ENCODE measurements around the gene MZB1. TPM values are rescaled to one million over a fixed set of nuclear protein-coding genes. Genes with fewer than 3 reads are reported as not detected.
"Not testable (repeated sequence)": the region's sequence is repeated elsewhere in the genome, so short reads cannot be mapped to it uniquely, and the experiment has no call there.

Gene MZB1
- total RNA-seq, 2 experiments from 2014 or later, result 19.0 to 19.9 TPM

- Mint-ChIP-seq H3K9me3 (ENCODE audit: insufficient read depth) (no peaks in the 10 kb centered on the region), H3K36me3 (ENCODE audit: low read depth) (peaks cover 4% of the 10 kb centered on the region), H3K4me3 (no peak overlapping the region), H3K4me1 (ENCODE audit: low read depth) (peaks cover 41% of the 10 kb centered on the region), H3K27me3 (ENCODE audit: low read depth) (no peaks in the 10 kb centered on the region), H3K27ac (no peak overlapping the region)
- no peak for DNase-seq
- ATAC-seq, result no peak
- CTCF ChIA-PET, result interaction anchor here (0.6 to 18.4 kb wide), 3 partner anchors 11 to 123 kb away, joined by 3 to 538 read pairs (median 23); no protein-coding TSS in a partner anchor
- POLR2A ChIA-PET, result interaction anchor here (0.6 kb wide), 1 partner anchor 116 kb away, joined by 4 read pairs; no protein-coding TSS in a partner anchor
Observed at GRCh38 chr5:139410121-139410992, 20.6 kb upstream of the MZB1 start.

- ATAC-seq; H3K9me3 Mint-ChIP-seq (ENCODE audit: insufficient read depth); H3K36me3 Mint-ChIP-seq (ENCODE audit: low read depth); H3K27ac Mint-ChIP-seq; H3K4me3 Mint-ChIP-seq; DNase-seq; POLR2A ChIA-PET; H3K27me3 Mint-ChIP-seq (ENCODE audit: low read depth): not testable (repeated sequence)
- H3K4me1 Mint-ChIP-seq (ENCODE audit: low read depth), result peaks cover 34% of the 10 kb centered on the region
- CTCF ChIA-PET, result interaction anchor here (3.4 to 18.4 kb wide), 2 partner anchors 12 to 108 kb away, joined by 23 to 538 read pairs; no protein-coding TSS in a partner anchor
Observed at GRCh38 chr5:139409116-139409515, 19.4 kb upstream of the MZB1 start.

GRCh38 chr5:139408191-139408590 is 18.5 kb upstream of the MZB1 start:
- ChIA-PET POLR2A (no interaction called here), CTCF (interaction anchor here (1.5 to 18.4 kb wide), 4 partner anchors 11 to 109 kb away, joined by 3 to 538 read pairs (median 13); partner anchors contain the start of gene PROB1)
- no peak for DNase-seq
- H3K27ac Mint-ChIP-seq, result no peak overlapping the region
- H3K4me1 Mint-ChIP-seq (ENCODE audit: low read depth), result peaks cover 31% of the 10 kb centered on the region
- no peaks in the 10 kb centered on the region for H3K9me3 Mint-ChIP-seq (ENCODE audit: insufficient read depth)
- no peaks in the 10 kb centered on the region for H3K27me3 Mint-ChIP-seq (ENCODE audit: low read depth)
- no peaks in the 10 kb centered on the region for H3K36me3 Mint-ChIP-seq (ENCODE audit: low read depth)
- no peak for ATAC-seq
- H3K4me3 Mint-ChIP-seq, result no peak overlapping the region

GRCh38 chr5:139407517-139407916 is 17.8 kb upstream of the MZB1 start:
- Mint-ChIP-seq H3K27ac (no peak overlapping the region), H3K4me3 (no peak overlapping the region), H3K27me3 (ENCODE audit: low read depth) (no peaks in the 10 kb centered on the region), H3K4me1 (ENCODE audit: low read depth) (peaks cover 30% of the 10 kb centered on the region), H3K36me3 (ENCODE audit: low read depth) (no peaks in the 10 kb centered on the region), H3K9me3 (ENCODE audit: insufficient read depth) (no peaks in the 10 kb centered on the region)
- ATAC-seq, result no peak
- POLR2A ChIA-PET, result interaction anchor here (1.5 kb wide), 1 partner anchor 114 kb away, joined by 4 read pairs; the partner anchor contains the start of gene MATR3
- no peak for DNase-seq
- CTCF ChIA-PET, result interaction anchor here (1.5 to 3.5 kb wide), 3 partner anchors 11 to 14 kb away, joined by 3 to 21 read pairs (median 5); partner anchors contain the start of gene PROB1

- POLR2A ChIA-PET, result interaction anchor here (1.5 to 2.4 kb wide), 2 partner anchors 9 to 114 kb away, joined by 4 to 9 read pairs; partner anchors contain the start of gene MATR3
- no peak for ATAC-seq
- H3K27me3 Mint-ChIP-seq (ENCODE audit: low read depth), result no peaks in the 10 kb centered on the region
- H3K4me3 Mint-ChIP-seq, result no peak overlapping the region
- CTCF ChIA-PET, result interaction anchor here (0.7 to 3.5 kb wide), 5 partner anchors 10 to 107 kb away, joined by 3 to 21 read pairs (median 5); partner anchors contain the start of gene PROB1
- no peaks in the 10 kb centered on the region for H3K9me3 Mint-ChIP-seq (ENCODE audit: insufficient read depth)
- H3K36me3 Mint-ChIP-seq (ENCODE audit: low read depth), result no peaks in the 10 kb centered on the region
- H3K4me1 Mint-ChIP-seq (ENCODE audit: low read depth), result peaks cover 29% of the 10 kb centered on the region
- no peak for DNase-seq
- no peak overlapping the region for H3K27ac Mint-ChIP-seq
Observed at GRCh38 chr5:139406963-139407362, 17.2 kb upstream of the MZB1 start.

GRCh38 chr5:139404484-139404840 is 14.7 kb upstream of the MZB1 start:
- ChIA-PET POLR2A (interaction anchor here (0.9 to 4.6 kb wide), 5 partner anchors 9 to 279 kb away, joined by 3 to 39 read pairs (median 5); partner anchors contain the start of genes MZB1, PAIP2 and PROB1), CTCF (interaction anchor here (1.1 to 4.2 kb wide), 6 partner anchors 11 to 63 kb away, joined by 3 to 17 read pairs (median 10); partner anchors contain the start of genes MZB1 and PAIP2)
- peak; percentile 3 for ATAC-seq
- Mint-ChIP-seq H3K36me3 (ENCODE audit: low read depth) (peaks cover 6% of the 10 kb centered on the region), H3K9me3 (ENCODE audit: insufficient read depth) (no peaks in the 10 kb centered on the region), H3K27me3 (ENCODE audit: low read depth) (no peaks in the 10 kb centered on the region), H3K4me3 (peak overlapping the region; percentile 94), H3K27ac (peak overlapping the region; percentile 100), H3K4me1 (ENCODE audit: low read depth) (peaks cover 34% of the 10 kb centered on the region)
- DNase-seq, result no peak

GRCh38 chr5:139403787-139404483 is 14.2 kb upstream of the MZB1 start, which contains the start of gene SPATA24:
Gene SPATA24 (minus strand): TSS chr5:139404089. CDS start chr5:139404060, 29 bp downstream.
- ATAC-seq (peak; percentile 93), DNase-seq (peak; percentile 99)
- POLR2A ChIA-PET, result interaction anchor here (0.9 to 4.6 kb wide), 6 partner anchors 8 to 280 kb away, joined by 3 to 39 read pairs (median 5); partner anchors contain the start of genes MZB1, PAIP2 and PROB1
- Mint-ChIP-seq H3K27me3 (ENCODE audit: low read depth) (no peaks in the 10 kb centered on the region), H3K4me3 (peak within 1 kb of the TSS; percentile 94), H3K4me1 (ENCODE audit: low read depth) (peaks cover 40% of the 10 kb centered on the region), H3K9me3 (ENCODE audit: insufficient read depth) (no peaks in the 10 kb centered on the region), H3K27ac (peak within 1 kb of the TSS; percentile 100), H3K36me3 (ENCODE audit: low read depth) (peaks cover 6% of the 10 kb centered on the region)
- CTCF ChIA-PET, result interaction anchor here (0.9 to 4.2 kb wide), 16 partner anchors 9 to 524 kb away, joined by 3 to 17 read pairs (median 4); partner anchors contain the start of genes MZB1, PAIP2 and PROB1

- no peaks in the 10 kb centered on the region for H3K9me3 Mint-ChIP-seq (ENCODE audit: insufficient read depth)
- H3K27ac Mint-ChIP-seq, result peak overlapping the region; percentile 100
- ATAC-seq, result no peak
- H3K4me1 Mint-ChIP-seq (ENCODE audit: low read depth), result peaks cover 40% of the 10 kb centered on the region
- H3K4me3 Mint-ChIP-seq, result peak overlapping the region; percentile 94
- POLR2A ChIA-PET, result interaction anchor here (1.0 to 4.6 kb wide), 3 partner anchors 8 to 162 kb away, joined by 4 to 39 read pairs (median 5); partner anchors contain the start of genes MZB1 and PROB1
- H3K27me3 Mint-ChIP-seq (ENCODE audit: low read depth), result no peaks in the 10 kb centered on the region
- CTCF ChIA-PET, result interaction anchor here (0.9 to 4.2 kb wide), 17 partner anchors 9 to 524 kb away, joined by 3 to 17 read pairs (median 3); partner anchors contain the start of genes MZB1, PAIP2 and PROB1
- peaks cover 6% of the 10 kb centered on the region for H3K36me3 Mint-ChIP-seq (ENCODE audit: low read depth)
- DNase-seq, result no peak
Observed at GRCh38 chr5:139403418-139403786, 13.7 kb upstream of the MZB1 start.

GRCh38 chr5:139402561-139403158 is 12.9 kb upstream of the MZB1 start:
- DNase-seq (no peak), ATAC-seq (no peak)
- POLR2A ChIA-PET, result interaction anchor here (0.6 to 4.6 kb wide), 2 partner anchors 11 to 172 kb away, joined by 3 to 39 read pairs; partner anchors contain the start of gene MZB1
- H3K27me3 Mint-ChIP-seq (ENCODE audit: low read depth), result no peaks in the 10 kb centered on the region
- peaks cover 41% of the 10 kb centered on the region for H3K4me1 Mint-ChIP-seq (ENCODE audit: low read depth)
- CTCF ChIA-PET, result interaction anchor here (0.7 to 4.2 kb wide), 17 partner anchors 8 to 172 kb away, joined by 3 to 17 read pairs (median 4); partner anchors contain the start of genes MZB1, PAIP2, PROB1 and STING1
- H3K9me3 Mint-ChIP-seq (ENCODE audit: insufficient read depth), result no peaks in the 10 kb centered on the region
- H3K27ac Mint-ChIP-seq, result peak overlapping the region; percentile 100
- peak overlapping the region; percentile 94 for H3K4me3 Mint-ChIP-seq
- H3K36me3 Mint-ChIP-seq (ENCODE audit: low read depth), result peaks cover 10% of the 10 kb centered on the region

- Mint-ChIP-seq H3K9me3 (ENCODE audit: insufficient read depth) (no peaks in the 10 kb centered on the region), H3K36me3 (ENCODE audit: low read depth) (peaks cover 12% of the 10 kb centered on the region), H3K4me1 (ENCODE audit: low read depth) (peaks cover 43% of the 10 kb centered on the region), H3K27ac (peak overlapping the region; percentile 43), H3K4me3 (no peak overlapping the region), H3K27me3 (ENCODE audit: low read depth) (no peaks in the 10 kb centered on the region)
- CTCF ChIA-PET, result interaction anchor here (1.2 to 4.2 kb wide), 6 partner anchors 11 to 116 kb away, joined by 3 to 17 read pairs (median 8); partner anchors contain the start of genes MZB1, PAIP2 and STING1
- ATAC-seq, result no peak
- DNase-seq, result no peak
- POLR2A ChIA-PET, result interaction anchor here (0.6 to 4.6 kb wide), 2 partner anchors 10 to 110 kb away, joined by 4 to 39 read pairs; partner anchors contain the start of gene MZB1
Observed at GRCh38 chr5:139401546-139401945, 11.8 kb upstream of the MZB1 start.

All from activated CD8-positive, alpha-beta T cell treated with anti-CD3 and anti-CD28 coated beads, Interleukin-2, amount 10 ng/mL, durations not matched to agents 7 days and 5 days (primary cell).